Mesendoderm (in vitro differentiated cells): ENCODE data around the gene NKX1-2.

Experiments
- DNase-seq: peaks from one replicate; pipeline ENCODE4 v3.0.0; 2013
- H2AK5ac ChIP-seq: 2 replicates; pipeline ENCODE4 v1.6.1; 2013; ENCODE audit warnings: low read length, inconsistent platforms
- H2BK120ac ChIP-seq: 2 replicates; pipeline ENCODE4 v1.6.1; 2013; ENCODE audit warnings: low read depth, mild to moderate bottlenecking, low read length, moderate library complexity, mixed read lengths
- H2BK15ac ChIP-seq: replicated peaks from 2 replicates; pipeline ENCODE4 v1.6.1; 2013; ENCODE audit warnings: low read depth, mild to moderate bottlenecking, moderate library complexity
- H2BK5ac ChIP-seq: 2 replicates; pipeline ENCODE4 v1.6.1; 2013; ENCODE audit warnings: low read length, inconsistent platforms
- H3K18ac ChIP-seq: 2 replicates; pipeline ENCODE4 v1.6.1; 2013; ENCODE audit warnings: mild to moderate bottlenecking, low read length, mixed read lengths
- H3K23ac ChIP-seq: one replicate; pipeline ENCODE4 v1.6.1; 2013; ENCODE audit warnings: low read length
- H3K27ac ChIP-seq: 2 replicates; pipeline ENCODE4 v1.5.1; 2013; ENCODE audit warnings: low read depth, mild to moderate bottlenecking, inconsistent platforms, low read length, moderate library complexity
- H3K27me3 ChIP-seq: 2 replicates; pipeline ENCODE4 v1.6.1; 2013; ENCODE audit warnings: low read length, control low read depth, mild to moderate bottlenecking, inconsistent platforms; ENCODE audit not compliant: insufficient read depth, poor library complexity
- H3K36me3 ChIP-seq: 2 replicates; pipeline ENCODE4 v1.6.1; 2013; ENCODE audit warnings: low read length, inconsistent platforms; ENCODE audit not compliant: control insufficient read depth, insufficient read depth
- H3K4ac ChIP-seq: one replicate; pipeline ENCODE4 v1.6.1; 2013; ENCODE audit warnings: low read depth, mild to moderate bottlenecking, low read length, moderate library complexity
- H3K4me1 ChIP-seq: 2 replicates; pipeline ENCODE4 v1.6.1; 2013; ENCODE audit warnings: low read depth, low read length, inconsistent platforms; ENCODE audit not compliant: control insufficient read depth
- H3K4me2 ChIP-seq: 2 replicates; pipeline ENCODE4 v1.6.1; 2013; ENCODE audit warnings: low read length
- H3K4me3 ChIP-seq: 2 replicates; pipeline ENCODE4 v1.5.1; 2013; ENCODE audit warnings: mild to moderate bottlenecking, low read length
- H3K56ac ChIP-seq: one replicate; pipeline ENCODE4 v1.6.1; 2013; ENCODE audit warnings: low read length
- H3K79me1 ChIP-seq: 2 replicates; pipeline ENCODE4 v1.6.1; 2013; ENCODE audit warnings: low read length, inconsistent platforms
- H3K79me2 ChIP-seq: 2 replicates; pipeline ENCODE4 v1.6.1; 2013; ENCODE audit warnings: mild to moderate bottlenecking, low read length; ENCODE audit not compliant: control insufficient read depth, insufficient read depth
- H3K9ac ChIP-seq: 2 replicates; pipeline ENCODE4 v1.6.1; 2013; ENCODE audit warnings: low read length, inconsistent platforms
- H4K5ac ChIP-seq: one replicate; pipeline ENCODE4 v1.6.1; 2013; ENCODE audit warnings: low read length
- H4K8ac ChIP-seq: one replicate; pipeline ENCODE4 v1.6.1; 2013; ENCODE audit warnings: low read depth, mild to moderate bottlenecking, control low read depth, low read length, moderate library complexity
- WGBS: extraction: QIAGEN DNeasy Blood & Tissue Kit; methylation state at CpG from one replicate; pipeline ENCODE4 v1.1.7; 2013; ENCODE audit warnings: low lambda C conversion rate, missing lambda C conversion rate; ENCODE audit not compliant: insufficient coverage; ENCODE audit errors: extremely low coverage; 5-methylcytosine and 5-hydroxymethylcytosine counted together

NKX1-2 gene

GRCh38 chr10:124455441-124455840, 5.6 kb upstream of the NKX1-2 start:
- Histone ChIP-seq H2BK120ac (no peak overlapping the region), H4K8ac (no peak overlapping the region), H3K18ac (peak overlapping the region; percentile 44), H3K56ac (peak overlapping the region; percentile 9), H3K79me1 (no peaks in the 10 kb centered on the region), H3K23ac (peak overlapping the region; percentile 56), H3K4me1 (peaks cover 35% of the 10 kb centered on the region), H3K4me2 (no peak overlapping the region), H2AK5ac (no peak overlapping the region), H2BK15ac (no peak overlapping the region), H3K4me3 (no peak overlapping the region), H3K27ac (no peak overlapping the region), H3K9ac (no peak overlapping the region), H2BK5ac (peak overlapping the region; percentile 74), H4K5ac (no peak overlapping the region), H3K4ac (no peak overlapping the region), H3K79me2 (no peaks in the 10 kb centered on the region), H3K36me3 (no peaks in the 10 kb centered on the region), H3K27me3 (no peaks in the 10 kb centered on the region)
- DNase-seq: no peak
- no CpG with 5 or more reads among the region's 7 CpGs for WGBS

DNA sequence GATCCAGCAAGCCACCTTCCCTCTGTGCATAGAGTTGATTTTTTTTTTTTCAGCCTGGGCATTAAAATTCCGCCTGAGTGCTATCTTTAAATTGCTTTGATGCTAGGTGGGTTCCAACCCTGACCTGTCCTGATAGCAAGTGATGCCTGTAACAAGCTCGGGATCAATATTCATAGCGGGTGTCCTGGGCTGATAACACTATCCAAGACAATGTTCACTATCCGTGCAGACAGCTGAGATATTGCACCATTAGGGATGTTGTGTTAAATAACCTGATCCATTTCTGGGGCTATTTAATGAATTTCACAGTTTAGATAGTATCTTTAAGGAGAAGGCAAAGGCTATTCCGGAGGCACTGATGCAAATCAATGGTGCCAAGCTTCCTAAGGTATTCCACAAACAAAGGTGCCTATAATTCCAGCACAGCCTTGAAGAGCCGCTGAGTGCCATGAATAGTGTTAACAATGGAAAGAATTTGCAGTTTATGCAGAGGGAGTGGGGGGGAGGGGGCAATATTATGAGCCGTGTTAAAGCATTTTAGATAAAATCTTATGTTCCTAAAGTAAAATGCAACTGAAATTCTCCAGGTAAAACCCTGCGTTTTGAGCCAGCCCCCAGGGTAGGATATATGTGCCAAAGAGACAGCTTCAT, 4.2 kb upstream of the NKX1-2 start:
- Histone ChIP-seq H3K4me1 (peaks cover 29% of the 10 kb centered on the region), H3K79me1 (peaks cover 2% of the 10 kb centered on the region), H3K27ac (peak overlapping the region; percentile 67), H4K8ac (no peak overlapping the region), H2BK5ac (peak overlapping the region; percentile 79), H3K56ac (peak overlapping the region; percentile 84), H3K27me3 (no peaks in the 10 kb centered on the region), H3K23ac (peak overlapping the region; percentile 29), H2BK120ac (no peak overlapping the region), H3K4me2 (peak overlapping the region; percentile 18), H4K5ac (no peak overlapping the region), H3K4ac (no peak overlapping the region), H2AK5ac (no peak overlapping the region), H2BK15ac (no peak overlapping the region), H3K36me3 (no peaks in the 10 kb centered on the region), H3K4me3 (no peak overlapping the region), H3K9ac (no peak overlapping the region), H3K18ac (peak overlapping the region; percentile 24), H3K79me2 (peaks cover 5% of the 10 kb centered on the region)
- no CpG with 5 or more reads among the region's 8 CpGs for WGBS
- peak; percentile 84 for DNase-seq

DNA sequence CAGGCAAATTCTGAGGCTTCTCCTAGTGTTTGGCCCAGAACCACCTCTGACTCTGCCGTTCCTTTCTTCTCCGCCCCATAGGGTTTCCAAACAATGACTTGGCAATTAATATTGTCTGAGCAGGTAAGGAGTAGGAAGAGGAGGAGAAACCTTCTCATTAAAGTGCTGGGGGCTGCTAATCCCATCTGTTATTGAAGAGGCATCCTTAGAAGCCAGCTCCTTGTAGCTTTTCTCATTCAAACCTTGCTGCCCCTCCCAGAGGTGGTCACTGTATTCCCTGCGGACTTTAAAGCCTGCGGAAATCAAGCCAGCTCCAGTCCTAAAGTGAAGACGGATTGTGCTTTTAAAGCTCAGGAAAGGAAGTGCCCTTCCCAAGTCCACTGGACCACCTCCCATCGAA, 1.4 kb upstream of the NKX1-2 start:
- H3K36me3 ChIP-seq: no peaks in the 10 kb centered on the region
- H3K79me1 ChIP-seq: peaks cover 5% of the 10 kb centered on the region
- no peak overlapping the region for H2BK15ac ChIP-seq
- H3K4ac ChIP-seq: peak overlapping the region; percentile 87
- no peak overlapping the region for H2AK5ac ChIP-seq
- H3K27me3 ChIP-seq: no peaks in the 10 kb centered on the region
- peak overlapping the region; percentile 20 for H3K4me2 ChIP-seq
- H3K27ac ChIP-seq: peak overlapping the region; percentile 93
- H3K56ac ChIP-seq: peak overlapping the region; percentile 78
- H2BK5ac ChIP-seq: peak overlapping the region; percentile 79
- H2BK120ac ChIP-seq: peak overlapping the region; percentile 88
- H3K23ac ChIP-seq: peak overlapping the region; percentile 32
- peak; percentile 82 for DNase-seq
- no peak overlapping the region for H4K8ac ChIP-seq
- no CpG with 5 or more reads among the region's 6 CpGs for WGBS
- H3K4me3 ChIP-seq: no peak overlapping the region
- H3K79me2 ChIP-seq: peaks cover 23% of the 10 kb centered on the region
- peak overlapping the region; percentile 62 for H3K9ac ChIP-seq
- H4K5ac ChIP-seq: peak overlapping the region; percentile 98
- H3K4me1 ChIP-seq: peaks cover 16% of the 10 kb centered on the region
- peak overlapping the region; percentile 71 for H3K18ac ChIP-seq

GRCh38 chr10:124450783-124451057, 885 bp upstream of the NKX1-2 start:
- H2BK15ac ChIP-seq: no peak overlapping the region
- no peak overlapping the region for H2AK5ac ChIP-seq
- H2BK5ac ChIP-seq: peak overlapping the region; percentile 21
- peak overlapping the region; percentile 87 for H3K4ac ChIP-seq
- WGBS: no CpG with 5 or more reads among the region's 5 CpGs
- no peak overlapping the region for H4K5ac ChIP-seq
- H3K4me3 ChIP-seq: no peak overlapping the region
- peaks cover 23% of the 10 kb centered on the region for H3K79me2 ChIP-seq
- DNase-seq: peak; percentile 46
- H3K56ac ChIP-seq: peak overlapping the region; percentile 74
- H3K4me1 ChIP-seq: peaks cover 16% of the 10 kb centered on the region
- H3K23ac ChIP-seq: no peak overlapping the region
- H3K36me3 ChIP-seq: no peaks in the 10 kb centered on the region
- no peak overlapping the region for H4K8ac ChIP-seq
- H3K27me3 ChIP-seq: no peaks in the 10 kb centered on the region
- no peak overlapping the region for H3K4me2 ChIP-seq
- H3K9ac ChIP-seq: peak overlapping the region; percentile 62
- H2BK120ac ChIP-seq: peak overlapping the region; percentile 88
- H3K27ac ChIP-seq: peak overlapping the region; percentile 93
- peak overlapping the region; percentile 60 for H3K18ac ChIP-seq
- peaks cover 5% of the 10 kb centered on the region for H3K79me1 ChIP-seq

DNA sequence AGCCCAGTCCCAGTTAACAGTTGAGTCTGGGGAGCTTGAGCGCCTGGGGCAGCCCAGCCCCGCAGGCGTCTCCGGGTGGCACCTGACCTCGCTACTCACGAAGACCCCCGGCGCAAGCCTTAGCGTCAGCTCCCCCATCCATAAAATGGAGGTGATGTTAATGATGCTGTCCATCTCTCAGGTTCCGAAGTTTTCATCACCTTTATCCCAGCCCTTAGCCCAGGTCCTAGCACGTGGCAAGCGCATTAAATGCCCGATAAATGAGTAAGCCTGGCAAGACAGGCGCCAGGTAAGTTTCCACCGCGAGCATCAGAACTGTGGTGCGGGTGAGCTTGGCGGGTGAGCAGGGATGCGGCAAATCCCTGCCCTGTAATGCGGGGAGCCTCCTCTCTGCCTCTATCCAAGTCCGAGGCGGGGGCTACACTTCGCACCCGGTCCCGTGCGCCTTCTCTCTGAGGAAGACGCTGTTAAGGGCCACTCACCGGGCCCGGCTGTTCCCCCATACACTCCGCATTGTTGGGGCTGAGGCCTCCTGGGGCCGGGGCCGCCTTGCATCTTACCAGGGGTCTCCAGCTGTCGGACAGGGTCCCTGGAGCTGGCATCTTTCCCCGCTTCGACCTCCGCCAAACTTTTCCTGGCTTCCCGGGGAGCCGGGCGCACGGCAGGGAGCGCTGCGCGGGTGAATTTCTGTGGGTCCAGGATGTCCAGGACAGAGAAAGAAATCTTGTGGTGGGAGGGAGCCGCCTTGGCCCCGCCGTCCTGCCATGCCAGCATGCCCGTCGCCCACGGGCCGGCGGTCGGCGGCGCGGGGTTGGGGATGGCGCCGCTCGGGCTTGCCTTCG, 444 bp downstream of the NKX1-2 start:
- no peak overlapping the region for H2BK15ac ChIP-seq
- no peaks in the 10 kb centered on the region for H3K36me3 ChIP-seq
- WGBS: no CpG with 5 or more reads among the region's 59 CpGs
- no peaks in the 10 kb centered on the region for H3K27me3 ChIP-seq
- H2BK120ac ChIP-seq: peak overlapping the region; percentile 39
- peak overlapping the region; percentile 68 for H3K4me3 ChIP-seq
- H3K23ac ChIP-seq: peak overlapping the region; percentile 83
- peak overlapping the region; percentile 28 for H3K4ac ChIP-seq
- H3K79me1 ChIP-seq: peaks cover 5% of the 10 kb centered on the region
- H4K8ac ChIP-seq: no peak overlapping the region
- peak overlapping the region; percentile 41 for H3K4me2 ChIP-seq
- H2AK5ac ChIP-seq: no peak overlapping the region
- DNase-seq: no peak
- H4K5ac ChIP-seq: no peak overlapping the region
- H2BK5ac ChIP-seq: peak overlapping the region; percentile 56
- H3K18ac ChIP-seq: peak overlapping the region; percentile 89
- peak overlapping the region; percentile 84 for H3K9ac ChIP-seq
- peaks cover 10% of the 10 kb centered on the region for H3K4me1 ChIP-seq
- peak overlapping the region; percentile 88 for H3K56ac ChIP-seq
- H3K79me2 ChIP-seq: peaks cover 23% of the 10 kb centered on the region
- peak overlapping the region; percentile 77 for H3K27ac ChIP-seq
